Upper lobe of left lung (tissue), 4 donors: Measurements from ENCODE around the gene ERN2.

ENCODE experiments used
- EP300 ChIP-seq, 4 donors: sonication (generic); formaldehyde crosslinking; IDR thresholded peaks; one replicate each; pipeline ENCODE4 v1.5.1; 2017; ENCODE audit warnings: antibody characterized with exemption in 4 of 4, control low read depth in 2 of 4
- POLR2A ChIP-seq, 4 donors: fragments of 450-650 bp; IDR thresholded peaks; one replicate each; pipeline ENCODE4 v1.5.1; 2016 to 2017; ENCODE audit warnings: antibody characterized with exemption in 4 of 4, mild to moderate bottlenecking in 2 of 4
- POLR2AphosphoS5 ChIP-seq, 2 donors: sonication (generic); formaldehyde crosslinking; IDR thresholded peaks; one replicate each; pipeline ENCODE4 v1.5.1; 2017; ENCODE audit warnings: antibody characterized with exemption in 2 of 2
- TF ChIP-seq, protein P1 (sequence below), 6 experiments: fragments of 450-650 bp in 4 of 6; fragments of 200-600 bp in 2 of 6; sonication (generic) in 2 of 6; IDR thresholded peaks; one replicate each; pipeline ENCODE4 v1.5.1; 2016 to 2019; ENCODE audit warnings: antibody characterized with exemption in 6 of 6

- no peak for TF ChIP-seq POLR2A (IDR thresholded peaks at IDR 0.05)
- no peak for TF ChIP-seq EP300 (IDR thresholded peaks at IDR 0.05)
- TF ChIP-seq, protein P1, sequence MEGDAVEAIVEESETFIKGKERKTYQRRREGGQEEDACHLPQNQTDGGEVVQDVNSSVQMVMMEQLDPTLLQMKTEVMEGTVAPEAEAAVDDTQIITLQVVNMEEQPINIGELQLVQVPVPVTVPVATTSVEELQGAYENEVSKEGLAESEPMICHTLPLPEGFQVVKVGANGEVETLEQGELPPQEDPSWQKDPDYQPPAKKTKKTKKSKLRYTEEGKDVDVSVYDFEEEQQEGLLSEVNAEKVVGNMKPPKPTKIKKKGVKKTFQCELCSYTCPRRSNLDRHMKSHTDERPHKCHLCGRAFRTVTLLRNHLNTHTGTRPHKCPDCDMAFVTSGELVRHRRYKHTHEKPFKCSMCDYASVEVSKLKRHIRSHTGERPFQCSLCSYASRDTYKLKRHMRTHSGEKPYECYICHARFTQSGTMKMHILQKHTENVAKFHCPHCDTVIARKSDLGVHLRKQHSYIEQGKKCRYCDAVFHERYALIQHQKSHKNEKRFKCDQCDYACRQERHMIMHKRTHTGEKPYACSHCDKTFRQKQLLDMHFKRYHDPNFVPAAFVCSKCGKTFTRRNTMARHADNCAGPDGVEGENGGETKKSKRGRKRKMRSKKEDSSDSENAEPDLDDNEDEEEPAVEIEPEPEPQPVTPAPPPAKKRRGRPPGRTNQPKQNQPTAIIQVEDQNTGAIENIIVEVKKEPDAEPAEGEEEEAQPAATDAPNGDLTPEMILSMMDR (IDR thresholded peaks at IDR 0.05) = peak in 1 of 6 experiments; percentile 22
- TF ChIP-seq POLR2AphosphoS5 (IDR thresholded peaks at IDR 0.05) = no peak
Measured at GRCh38 chr16:23678430-23679273, 34.4 kb downstream of the ERN2 start, which contains the start of gene PLK1.
